ENCODE results near the gene RABGAP1L.

RABGAP1L gene

DNA sequence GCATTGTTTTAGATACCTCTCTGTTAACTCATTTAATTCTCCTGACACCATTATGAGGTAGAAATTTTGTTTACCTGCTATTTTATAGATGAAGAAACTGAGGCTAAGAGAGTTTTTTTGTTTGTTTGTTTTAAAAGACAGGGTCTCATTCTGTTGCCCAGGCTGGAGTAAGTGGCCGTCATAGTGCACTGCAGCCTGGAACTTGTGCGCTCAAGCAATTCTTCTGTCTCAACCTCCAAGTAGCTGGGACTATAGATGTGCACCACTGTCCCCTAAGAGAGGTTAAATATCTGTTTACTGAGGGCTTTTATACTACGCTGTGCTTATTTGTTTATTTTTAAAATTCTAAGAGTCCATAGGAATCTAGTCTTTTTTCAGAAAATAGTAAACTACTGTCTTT lies 796.8 kb downstream of the RABGAP1L start:
- DNase-seq, result no peak

DNA sequence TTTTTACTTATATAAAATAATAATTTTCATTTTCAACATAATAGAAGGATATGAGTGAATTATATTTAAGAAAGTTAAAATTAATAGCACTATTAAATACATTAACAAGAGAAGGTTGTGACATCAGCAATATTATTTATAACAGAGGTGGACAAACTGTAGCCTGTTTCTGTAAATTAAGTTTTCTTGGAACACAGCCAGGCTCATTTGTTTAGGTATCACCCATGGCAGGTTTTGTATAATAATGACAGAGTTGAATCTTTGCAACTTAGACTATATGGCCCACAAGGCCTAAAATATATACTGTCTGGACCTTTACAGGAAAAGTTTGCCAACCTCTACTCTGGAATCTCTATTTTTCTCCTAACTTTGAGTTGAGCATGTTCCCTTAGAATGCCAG lies 797.7 kb downstream of the RABGAP1L start:
- DNase-seq, result no peak

DNA sequence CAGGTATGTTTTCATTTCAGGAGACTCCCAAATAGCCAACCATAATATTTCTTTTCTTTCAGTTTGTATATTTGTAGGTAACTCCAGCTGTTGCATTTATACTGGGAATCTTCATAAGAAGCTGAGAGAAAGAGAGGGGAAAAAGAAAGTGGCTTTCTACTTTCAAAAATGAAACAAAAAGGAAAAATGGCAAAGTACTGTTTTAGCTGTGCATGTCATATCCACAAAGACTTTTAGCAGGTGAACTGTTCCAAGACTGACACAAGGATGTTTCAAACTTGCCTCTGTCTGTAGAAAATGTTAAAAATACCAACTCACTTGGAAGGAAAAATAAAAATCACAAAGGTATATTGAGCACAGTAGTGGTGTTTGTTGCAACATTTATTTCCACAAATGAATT lies 798.5 kb downstream of the RABGAP1L start:
- no peak for DNase-seq

DNA sequence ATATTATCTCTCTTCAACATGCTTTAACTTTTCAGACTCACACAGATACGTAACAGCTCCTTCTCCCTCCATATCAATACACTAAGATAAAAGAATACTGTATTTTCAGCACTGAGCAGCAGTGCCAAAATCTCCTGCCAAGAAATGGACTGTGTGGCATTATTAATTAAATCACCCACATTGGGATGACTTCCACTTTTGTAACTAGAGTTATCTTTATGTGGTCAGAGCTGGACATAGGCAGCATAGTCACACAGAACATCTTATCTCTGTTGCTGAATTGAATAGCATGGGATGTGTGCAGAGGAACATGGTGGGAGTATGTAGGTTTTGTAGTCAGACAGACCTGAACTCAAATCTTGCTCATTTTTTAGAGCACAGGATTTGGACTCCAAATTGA lies 799.1 kb downstream of the RABGAP1L start:
- no peak for DNase-seq

DNA sequence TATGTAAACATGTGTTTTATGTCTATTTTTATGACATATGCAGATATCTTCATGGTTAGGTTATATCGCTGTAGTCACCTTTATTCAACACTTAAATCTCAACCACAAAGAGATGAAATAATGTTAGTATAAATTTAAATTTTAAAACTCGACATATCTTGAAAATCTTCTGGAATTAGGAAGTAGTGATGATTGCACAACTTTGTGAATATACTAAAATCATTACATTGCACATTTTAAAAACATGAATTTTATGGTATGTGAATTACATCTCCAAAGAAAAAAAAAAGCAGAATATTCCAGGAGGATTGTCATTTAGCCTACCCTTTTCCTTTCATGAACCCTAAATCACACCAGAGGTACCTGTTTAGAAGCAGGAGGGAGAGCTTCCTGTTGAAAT lies 801.0 kb downstream of the RABGAP1L start:
- DNase-seq, result no peak

DNA sequence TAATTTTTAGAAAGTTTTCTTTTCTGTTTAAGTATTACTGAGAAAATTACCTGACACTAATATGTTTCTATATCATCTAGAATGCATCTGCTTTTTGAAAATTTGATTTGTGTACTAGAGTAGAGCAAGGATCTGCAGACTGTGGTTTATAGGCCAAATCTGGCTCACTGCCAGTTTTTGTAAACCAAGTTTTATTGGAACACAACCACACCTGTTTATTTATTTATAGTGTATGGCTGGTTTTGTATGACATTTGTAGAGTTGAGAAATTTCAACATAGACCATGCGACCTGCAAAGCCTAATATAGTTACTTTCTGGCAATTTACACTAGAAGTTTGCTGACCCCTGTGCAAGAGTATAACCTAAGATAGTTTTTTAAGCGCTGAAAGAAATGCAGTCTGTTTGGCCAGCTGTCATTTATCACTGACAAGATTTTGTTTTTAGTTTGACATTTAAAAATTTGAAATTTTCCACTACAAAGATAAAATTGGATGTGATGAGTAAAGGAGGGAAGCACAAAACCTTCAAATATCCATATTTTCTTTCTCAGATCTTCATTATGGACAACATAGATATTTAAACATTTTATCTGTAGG lies 804.3 kb downstream of the RABGAP1L start:
- DNase-seq, result no peak

DNA sequence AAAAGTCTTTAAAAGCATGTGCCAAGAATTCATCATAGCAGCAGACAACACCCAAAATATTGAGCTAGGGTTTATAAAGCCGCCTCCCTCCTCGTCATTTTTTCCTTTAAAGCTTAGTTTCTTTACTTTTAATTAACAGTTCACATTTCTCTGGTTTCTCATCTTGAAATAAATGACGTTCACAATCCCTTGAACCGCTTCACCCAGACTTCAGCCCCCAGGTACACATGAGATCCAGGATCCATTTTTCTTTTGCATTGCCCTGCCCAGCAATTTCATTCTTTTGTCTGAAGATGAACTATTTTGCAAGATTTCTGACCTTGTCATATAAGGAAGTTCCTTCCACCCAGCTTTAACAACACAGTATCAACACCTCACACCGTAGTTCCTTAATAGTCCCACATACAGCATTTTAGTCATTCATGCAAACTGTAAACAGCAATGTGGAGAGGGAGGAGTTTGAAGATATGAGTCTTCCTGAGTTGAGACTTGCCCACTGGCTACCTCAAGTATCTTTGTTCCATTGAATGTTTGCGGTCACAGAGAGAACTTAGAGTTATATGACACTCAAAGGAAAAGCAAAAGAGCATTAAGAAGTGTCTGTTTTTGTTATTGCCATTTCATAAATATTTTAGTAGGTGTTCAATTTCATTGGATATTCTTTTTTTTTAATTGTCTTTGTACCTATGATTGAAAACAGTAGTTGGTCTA lies 805.1 kb downstream of the RABGAP1L start:
- DNase-seq, result no peak

DNA sequence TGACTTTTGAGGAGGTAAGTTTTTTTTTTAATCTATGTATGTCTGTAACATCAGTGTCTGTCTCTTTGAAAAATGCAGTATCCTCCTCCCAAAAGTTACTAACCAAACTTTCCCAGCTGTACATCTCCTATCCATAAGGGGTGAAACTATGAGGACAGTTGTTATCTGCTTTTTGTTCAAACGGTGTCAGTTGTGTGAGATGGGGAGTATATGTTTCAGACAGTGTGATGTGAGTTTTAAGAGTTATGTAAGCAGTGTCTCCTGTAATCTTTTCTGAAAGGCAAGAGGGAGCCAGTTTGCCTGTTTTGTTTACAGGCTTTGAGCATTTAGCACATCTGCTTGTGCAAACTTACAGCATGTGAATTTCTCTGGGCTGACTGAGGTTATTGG lies 805.6 kb downstream of the RABGAP1L start:
- DNase-seq, result no peak

DNA sequence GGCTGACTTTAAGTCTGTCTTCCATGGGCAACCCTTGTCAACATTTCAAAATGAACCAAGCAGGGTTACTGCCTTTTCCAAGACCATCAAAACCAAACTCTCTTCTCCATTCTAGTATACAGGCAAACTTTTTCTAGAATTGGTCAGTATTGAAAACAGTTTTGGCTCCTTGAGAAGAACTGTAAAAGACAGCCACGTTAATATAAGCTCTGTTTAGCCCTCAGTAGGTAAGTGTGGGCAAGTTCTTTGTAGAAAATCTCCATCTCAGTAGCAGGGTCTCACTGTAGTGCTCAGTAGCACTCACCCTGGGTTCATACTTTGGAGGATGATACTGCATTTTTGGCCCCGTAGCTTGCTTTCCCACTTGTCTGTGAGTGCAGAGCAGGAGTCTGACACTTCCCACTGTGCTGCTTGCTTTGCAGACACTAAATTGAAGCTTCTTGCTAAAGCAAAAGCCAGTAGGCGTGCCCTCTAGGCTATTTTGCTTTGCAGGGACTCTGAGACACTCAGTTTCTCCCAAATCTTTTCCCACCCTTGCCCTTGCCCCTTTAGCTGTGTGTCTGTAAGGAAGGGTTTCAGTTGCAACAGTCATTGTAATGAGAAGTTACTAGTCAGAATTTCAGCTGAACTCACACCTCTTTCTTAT lies 806.2 kb downstream of the RABGAP1L start:
- DNase-seq, result no peak

DNA sequence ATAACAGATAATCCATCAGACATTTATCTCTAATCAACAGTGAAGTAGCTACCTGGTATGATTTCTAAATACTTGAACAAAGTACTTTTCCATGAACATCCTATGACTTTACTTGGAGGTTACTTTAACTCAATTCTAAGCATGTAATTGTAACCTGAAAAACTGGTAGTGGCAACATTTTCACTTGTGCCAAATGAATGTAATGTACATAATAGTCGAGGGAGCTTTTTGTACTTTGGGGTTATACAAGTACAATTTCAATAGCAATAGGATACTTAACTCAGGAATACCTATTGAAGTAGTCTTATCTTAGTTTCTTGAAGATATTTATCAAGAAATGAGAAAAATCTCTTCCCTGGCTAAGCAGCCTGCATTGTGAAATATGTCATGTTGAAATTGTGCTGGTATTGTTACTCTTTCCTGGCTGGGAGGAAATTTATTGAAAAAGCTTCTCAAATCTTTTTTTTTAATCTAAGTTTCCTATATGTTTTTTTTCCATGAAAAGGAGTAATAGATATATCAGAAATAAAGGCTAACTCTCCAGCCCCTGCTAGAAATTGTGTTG lies 806.8 kb downstream of the RABGAP1L start:
- DNase-seq, result no peak

DNA sequence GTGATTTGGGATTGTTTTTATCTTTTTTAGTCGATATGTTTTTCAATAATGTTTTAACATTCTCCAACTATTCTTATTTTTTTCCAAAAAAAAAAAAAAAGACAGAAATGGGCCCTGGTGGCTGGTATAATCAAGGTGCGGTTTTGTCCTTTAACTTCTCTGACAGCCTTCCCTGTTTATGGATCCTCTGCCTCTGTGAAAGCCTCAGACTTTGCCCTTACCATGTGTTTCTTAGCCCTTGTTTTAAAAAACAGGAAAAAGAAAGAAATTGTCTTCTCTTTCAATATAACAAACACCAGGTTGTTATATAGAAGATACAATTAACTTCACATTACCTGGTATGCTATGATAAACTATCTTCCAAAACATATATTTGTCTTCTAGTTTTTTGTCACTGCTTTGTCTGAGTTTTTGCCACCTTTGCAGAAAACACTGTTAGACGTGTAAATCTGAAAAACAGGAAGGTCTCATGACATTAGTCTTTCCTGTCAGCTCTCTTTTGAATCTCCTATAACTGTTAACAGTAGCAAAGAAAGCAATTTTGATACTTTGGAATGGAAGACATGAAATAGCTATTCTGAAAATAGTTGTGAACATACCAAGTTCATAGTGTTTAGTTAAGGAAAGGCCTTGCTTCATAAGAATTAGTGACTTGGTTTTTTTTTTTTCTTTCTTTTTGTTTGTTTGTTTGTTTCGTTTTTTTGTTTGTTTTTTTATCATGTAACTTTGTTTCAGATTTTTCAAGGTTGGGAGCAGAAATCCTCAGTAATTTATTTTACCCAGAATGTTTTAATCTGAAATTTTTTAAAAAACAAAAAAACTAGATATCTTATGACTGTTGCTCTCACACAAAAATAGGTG lies 808.8 kb downstream of the RABGAP1L start:
- DNase-seq, result no peak

DNA sequence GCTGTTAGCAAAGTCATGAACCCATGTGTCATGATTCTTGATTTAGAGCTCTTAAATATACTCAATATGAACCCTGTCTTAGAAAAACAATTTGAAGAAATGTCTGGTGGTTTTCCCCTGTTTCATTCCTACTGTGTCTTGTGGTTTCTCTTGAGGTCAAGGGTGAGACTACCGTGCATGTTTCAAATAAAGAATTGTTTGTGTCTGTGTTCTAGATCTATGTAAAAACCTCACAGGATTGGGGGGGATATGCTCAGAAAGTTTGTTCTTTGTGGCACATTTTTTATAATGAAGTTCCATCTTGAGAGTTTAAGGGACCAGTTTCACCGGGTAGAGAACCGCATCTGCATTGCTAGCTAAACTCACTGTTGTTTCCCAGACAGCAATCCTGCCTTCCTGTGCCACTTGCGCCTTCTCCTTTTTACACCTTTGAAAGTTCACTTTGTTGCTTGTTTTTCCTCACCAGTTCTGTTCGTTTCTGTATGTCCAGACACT lies 809.5 kb downstream of the RABGAP1L start:
- no peak for DNase-seq

DNA sequence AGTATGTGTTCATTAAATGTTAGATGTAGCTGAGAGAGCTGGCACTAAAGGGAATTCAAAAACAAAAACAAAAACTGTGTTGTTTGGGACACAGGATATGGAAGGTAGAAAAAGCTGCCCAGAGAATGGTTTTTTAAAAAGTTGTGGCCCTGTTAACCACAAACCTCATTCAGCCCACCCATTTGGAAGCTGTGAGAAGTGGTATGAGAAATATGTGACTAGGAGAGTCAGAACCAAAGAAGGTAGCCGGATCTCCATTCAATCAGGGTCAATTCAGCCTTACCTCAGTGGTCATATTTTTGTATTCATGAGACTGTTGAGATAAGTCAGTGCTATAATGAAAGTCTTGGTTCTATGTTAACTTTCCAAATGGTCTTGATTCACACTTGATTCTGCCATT lies 810.7 kb downstream of the RABGAP1L start:
- DNase-seq, result no peak

DNA sequence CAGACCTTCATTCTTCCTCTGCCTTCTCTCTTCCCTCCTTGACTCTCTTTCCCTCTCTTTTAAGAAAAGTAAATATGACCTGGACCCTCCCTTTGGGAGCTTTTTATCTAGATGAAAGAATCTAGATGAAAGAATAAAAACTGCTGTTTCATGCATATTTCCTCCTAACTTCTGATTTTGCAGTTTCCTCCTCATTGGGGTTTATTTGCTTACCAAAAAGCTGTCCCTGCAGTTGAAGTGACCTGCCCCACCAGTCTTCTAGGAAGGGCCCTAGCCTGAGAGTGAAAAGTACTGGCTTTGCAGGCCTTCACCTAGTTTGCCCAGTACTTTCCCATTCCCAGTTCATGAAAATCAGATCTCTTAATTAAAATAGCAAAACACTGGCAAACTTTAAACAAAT lies 812.1 kb downstream of the RABGAP1L start:
- DNase-seq, result no peak

DNA sequence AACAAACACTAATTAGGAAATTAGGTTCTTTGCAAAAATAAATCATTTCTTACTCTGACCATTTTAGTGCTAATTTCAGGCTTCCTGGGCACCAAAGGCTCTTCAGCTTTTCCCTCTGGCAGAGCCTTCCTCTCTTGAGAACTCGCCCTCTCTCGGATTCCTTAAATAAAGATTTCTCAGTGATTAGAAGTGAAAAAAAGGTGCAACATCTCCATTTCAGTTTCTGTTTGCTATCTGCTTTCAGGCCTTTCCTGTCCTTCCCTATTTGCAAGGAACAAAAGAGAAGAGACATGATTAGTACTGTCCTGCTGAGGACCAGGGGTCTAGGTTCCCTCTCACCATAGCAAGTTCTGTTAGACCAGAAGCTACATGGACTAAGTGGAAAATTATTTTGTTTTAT lies 812.6 kb downstream of the RABGAP1L start:
- no peak for DNase-seq

DNA sequence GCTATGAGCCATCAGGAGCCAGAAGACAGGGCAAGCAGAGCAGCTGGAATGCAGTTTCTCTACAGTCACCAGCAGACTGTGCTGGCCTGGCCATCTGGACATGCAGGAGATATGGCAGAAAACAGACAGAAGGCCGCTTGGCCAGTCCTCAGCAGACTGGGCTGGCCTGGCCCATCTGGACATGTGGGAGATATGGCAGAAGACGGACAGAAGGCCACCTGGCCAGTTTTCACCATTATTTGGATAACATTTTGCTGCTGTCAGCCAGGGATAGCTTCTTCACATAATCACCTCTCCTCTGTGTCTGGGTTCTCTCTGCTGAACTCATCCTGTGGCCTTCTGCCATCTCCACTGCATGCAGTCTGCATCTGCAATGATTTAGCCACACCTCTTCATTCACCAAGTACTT lies 815.4 kb downstream of the RABGAP1L start:
- DNase-seq, result no peak

DNA sequence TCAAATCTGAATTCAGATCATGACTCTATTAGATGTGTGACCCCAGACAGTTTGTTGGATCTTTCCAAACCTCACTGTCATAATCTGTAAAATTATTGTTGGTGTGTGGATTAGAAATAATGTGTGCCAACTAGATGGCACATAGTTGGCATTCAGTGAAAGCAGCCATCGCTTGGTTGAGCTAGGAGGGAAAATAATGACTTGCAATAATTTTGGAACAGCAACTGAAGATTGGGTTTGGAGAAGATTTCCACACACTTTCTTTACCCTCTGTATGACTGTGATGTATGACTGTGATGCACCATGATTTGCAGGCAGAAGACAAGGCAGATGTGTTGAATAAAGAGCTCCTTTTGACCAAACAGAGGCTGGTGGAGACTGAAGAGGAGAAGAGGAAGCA lies 816.4 kb downstream of the RABGAP1L start:
- DNase-seq, result no peak

DNA sequence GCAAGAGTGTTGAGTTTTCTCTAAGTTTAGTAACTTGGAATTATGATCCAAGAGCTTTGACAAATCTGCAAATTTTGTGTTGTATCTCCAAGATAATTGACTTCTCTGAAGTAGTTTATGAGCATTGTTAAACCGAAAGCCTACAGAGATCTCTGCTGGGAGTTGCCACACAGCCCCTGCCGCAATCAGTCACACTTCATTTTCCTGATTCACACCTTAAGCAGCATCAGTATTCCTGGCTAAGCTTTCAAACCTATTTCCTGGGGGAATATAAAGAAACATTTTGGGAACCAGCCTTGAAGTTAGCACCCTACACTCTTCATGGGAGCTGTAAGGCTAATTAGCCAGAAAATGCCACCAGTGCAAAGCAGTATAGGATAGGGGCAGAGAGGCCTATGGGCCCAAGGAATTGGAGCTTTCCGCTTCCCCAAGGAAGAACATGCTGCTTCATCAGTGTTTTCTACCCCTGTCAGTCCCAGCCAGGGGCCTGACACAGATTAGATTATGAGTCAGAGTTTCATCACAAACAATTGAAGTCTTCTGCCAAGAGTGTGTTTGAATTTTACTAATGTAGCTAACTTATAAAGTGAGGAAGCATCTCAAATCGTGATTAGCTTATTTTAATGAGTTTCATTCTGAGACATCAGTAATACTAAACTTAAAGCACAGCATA lies 817.3 kb downstream of the RABGAP1L start:
- DNase-seq, result no peak

DNA sequence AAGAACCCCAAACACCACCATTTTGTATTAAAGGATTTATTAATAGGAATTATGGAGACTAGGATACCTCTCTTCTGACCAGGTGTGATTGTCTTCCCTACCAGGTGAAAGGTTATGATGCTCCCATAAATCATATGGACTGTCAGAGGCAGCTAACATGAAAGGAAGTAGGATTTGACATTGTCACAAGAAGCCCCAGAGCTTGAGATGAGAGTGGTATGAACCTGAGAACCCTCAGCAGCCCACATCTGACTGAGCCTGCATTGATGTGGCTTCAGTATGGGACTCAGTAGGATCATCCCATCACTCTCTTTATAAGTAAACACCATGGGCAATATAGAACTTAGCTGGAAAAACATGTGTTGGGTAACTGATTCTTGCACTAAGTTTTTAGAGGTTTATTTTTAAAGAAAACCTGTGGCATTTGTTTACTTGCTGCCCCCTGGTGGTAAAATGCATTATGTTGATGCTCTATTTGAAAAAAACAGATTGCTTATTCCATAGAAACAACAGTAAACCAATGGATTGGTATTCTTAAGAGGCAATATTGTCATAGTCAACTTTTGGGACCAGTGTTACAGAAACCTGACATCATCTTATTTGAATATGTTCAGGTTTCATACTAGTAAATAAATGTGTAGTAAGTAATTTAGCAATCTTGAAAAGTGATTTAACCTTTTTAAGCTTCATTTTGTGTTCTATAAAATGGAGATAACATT lies 823.8 kb downstream of the RABGAP1L start:
- peak; percentile 26 for DNase-seq

DNA sequence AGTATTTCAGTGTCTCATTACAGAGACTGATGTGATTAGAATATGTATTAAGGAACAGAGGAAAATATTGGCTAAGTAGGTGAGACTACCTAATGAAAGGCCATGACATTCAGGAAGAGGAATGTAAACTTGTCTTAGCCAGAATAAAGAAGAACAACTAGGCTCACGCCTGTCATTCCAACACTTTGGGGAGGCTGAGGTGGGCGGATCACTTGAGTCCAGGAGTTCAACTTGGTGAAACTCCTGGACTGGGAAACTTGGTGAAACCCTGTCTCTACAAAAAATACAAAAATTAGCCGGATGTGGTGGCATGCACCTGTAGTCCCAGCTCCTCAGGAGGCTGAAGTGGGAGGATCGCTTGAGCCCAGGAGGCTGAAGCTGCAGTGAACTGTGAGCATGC lies 825.6 kb downstream of the RABGAP1L start:
- no peak for DNase-seq

DNA sequence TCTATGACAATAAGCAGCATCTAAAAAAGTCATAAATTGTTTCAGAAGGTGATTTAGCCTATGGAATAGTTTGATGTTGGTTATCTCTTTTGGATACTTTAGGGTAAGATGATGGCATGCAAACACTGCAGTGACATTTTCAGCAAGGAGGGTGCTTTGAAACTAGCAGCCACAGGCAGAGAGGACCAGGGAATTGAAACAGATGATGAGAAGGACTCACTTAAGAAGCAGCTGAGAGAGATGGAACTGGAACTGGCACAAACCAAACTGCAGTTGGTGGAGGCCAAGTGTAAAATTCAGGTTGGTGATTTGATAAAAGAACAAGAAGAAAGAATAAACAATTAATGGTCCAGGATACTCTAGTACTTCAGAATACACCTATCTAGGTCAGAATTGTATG lies 829.2 kb downstream of the RABGAP1L start:
- no peak for DNase-seq

DNA sequence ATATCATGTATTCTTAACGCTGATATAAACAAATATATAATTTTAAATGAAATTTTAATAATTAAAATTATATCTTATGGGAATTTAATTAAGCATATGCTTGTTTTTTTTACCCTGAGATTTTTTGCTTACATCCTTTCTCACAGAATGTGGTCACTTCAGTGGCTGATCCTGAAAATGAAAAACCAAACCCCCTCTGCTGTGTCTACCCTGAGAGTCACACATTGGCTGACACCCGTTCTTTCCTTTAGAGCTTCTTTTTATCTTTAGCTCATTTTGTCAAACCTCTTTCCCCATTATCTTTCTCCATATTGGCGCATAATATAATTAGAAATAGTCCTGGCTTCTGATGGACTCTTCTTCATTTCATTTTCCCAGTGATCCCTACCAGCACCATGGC lies 829.7 kb downstream of the RABGAP1L start:
- no peak for DNase-seq
